Spleen (tissue), 7 donors: ENCODE data around the gene IKZF4.

ENCODE experiments used
- POLR2A ChIP-seq, 3 donors: fragments of 450-650 bp; IDR thresholded peaks; one replicate each; pipeline ENCODE4 v1.5.1; 2017; ENCODE audit warnings: antibody characterized with exemption in 3 of 3, mild to moderate bottlenecking in 1 of 3
- TF ChIP-seq, protein P1 (sequence below), 11 experiments: fragments of 200-600 bp in 7 of 11; fragments of 450-650 bp in 4 of 11; sonication (generic) in 4 of 11; IDR thresholded peaks in 8 of 11; conservative IDR thresholded peaks in 3 of 11; 1 replicate in 7 of 11; 2 replicates in 4 of 11; pipeline versions ENCODE4 v1.4.0 to v1.8.0; 2016 to 2021; ENCODE audit warnings: antibody characterized with exemption in 11 of 11, inconsistent platforms in 4 of 11, mild to moderate bottlenecking in 1 of 11
- donor health status: DM: no; HTN: no; CAD: no; lungs with moderate emphysema.
- donor health status: DM: no; HTN: no; CAD: no.
- donor health status: DM: no; HTN: no; CAD: no.

DNA sequence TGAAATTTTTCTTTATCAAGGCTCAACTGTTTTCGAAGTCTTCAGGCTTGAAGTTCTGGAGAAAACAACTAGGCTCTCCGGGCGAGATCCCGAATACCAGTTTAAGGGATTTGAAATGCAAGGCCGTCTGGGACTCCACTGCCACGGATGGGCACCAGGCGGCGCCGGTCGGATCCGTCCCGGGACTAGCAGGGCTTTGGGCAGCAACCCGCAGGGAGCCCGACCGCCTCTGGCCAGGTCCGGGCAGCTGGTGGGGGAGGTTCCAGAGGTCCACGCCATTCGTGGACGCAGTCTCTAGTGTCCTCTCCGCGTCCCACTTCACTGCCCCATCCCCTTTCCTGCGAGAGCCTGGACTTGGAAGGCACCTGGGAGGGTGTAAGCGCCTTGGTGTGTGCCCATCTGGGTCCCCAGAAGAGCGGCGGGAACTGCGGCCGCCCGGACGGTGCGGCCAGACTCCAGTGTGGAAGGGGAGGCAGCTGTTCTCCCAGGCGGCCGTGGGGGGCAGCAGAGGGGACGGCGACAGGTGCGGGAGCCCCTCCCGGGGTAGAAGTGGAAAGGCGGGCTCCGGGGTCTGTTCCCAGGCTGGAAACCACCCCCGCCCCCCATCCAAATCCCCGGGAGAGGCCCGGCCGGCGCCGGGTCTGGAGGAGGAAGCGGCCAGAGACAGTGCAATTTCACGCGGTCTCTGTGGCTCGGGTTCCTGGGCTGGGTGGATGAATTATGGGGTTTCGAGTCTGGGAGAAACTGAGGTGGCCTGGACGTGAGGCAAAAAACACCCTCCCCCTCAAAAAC, 58.3 kb downstream of the IKZF4 start:
- TF ChIP-seq, protein P1, sequence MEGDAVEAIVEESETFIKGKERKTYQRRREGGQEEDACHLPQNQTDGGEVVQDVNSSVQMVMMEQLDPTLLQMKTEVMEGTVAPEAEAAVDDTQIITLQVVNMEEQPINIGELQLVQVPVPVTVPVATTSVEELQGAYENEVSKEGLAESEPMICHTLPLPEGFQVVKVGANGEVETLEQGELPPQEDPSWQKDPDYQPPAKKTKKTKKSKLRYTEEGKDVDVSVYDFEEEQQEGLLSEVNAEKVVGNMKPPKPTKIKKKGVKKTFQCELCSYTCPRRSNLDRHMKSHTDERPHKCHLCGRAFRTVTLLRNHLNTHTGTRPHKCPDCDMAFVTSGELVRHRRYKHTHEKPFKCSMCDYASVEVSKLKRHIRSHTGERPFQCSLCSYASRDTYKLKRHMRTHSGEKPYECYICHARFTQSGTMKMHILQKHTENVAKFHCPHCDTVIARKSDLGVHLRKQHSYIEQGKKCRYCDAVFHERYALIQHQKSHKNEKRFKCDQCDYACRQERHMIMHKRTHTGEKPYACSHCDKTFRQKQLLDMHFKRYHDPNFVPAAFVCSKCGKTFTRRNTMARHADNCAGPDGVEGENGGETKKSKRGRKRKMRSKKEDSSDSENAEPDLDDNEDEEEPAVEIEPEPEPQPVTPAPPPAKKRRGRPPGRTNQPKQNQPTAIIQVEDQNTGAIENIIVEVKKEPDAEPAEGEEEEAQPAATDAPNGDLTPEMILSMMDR (IDR thresholded peaks at IDR 0.05 in 8 of 11, conservative IDR thresholded peaks at IDR 0.05 in 3 of 11), result peak in 10 of 11 experiments; percentile 38 to 82 (median 62)
- TF ChIP-seq POLR2A (IDR thresholded peaks at IDR 0.05), result no peak
